H9 (cell line): ENCODE measurements around the gene TMEM179B. TPM values are rescaled to one million over a fixed set of nuclear protein-coding genes. Genes with fewer than 3 reads are reported as not detected.
A peak's percentile ranks its signal among the peaks of the same experiment; 100 is the strongest.

ENCODE experiments used
- DNase-seq: peaks from one replicate; pipeline ENCODE4 v3.0.0-alpha.2; 2017
- H2AFZ ChIP-seq: one replicate; pipeline ENCODE4 v1.6.1; 2013; ENCODE audit warnings: mild to moderate bottlenecking, low read length, control low read depth, moderate library complexity
- H2AK5ac ChIP-seq: 2 replicates; pipeline ENCODE4 v1.6.1; 2013; ENCODE audit warnings: low read length, control low read depth, mixed read lengths; ENCODE audit not compliant: insufficient read length
- H2BK120ac ChIP-seq: one replicate; pipeline ENCODE4 v1.6.1; 2013; ENCODE audit warnings: low read depth, mild to moderate bottlenecking, low read length, control low read depth, inconsistent platforms; ENCODE audit not compliant: poor library complexity, severe bottlenecking
- H2BK12ac ChIP-seq: 2 replicates; pipeline ENCODE4 v1.6.1; 2013; ENCODE audit warnings: low read length, control low read depth, mixed read lengths, low read depth; ENCODE audit not compliant: insufficient read length
- H2BK15ac ChIP-seq: 2 replicates; pipeline ENCODE4 v1.6.1; 2013; ENCODE audit warnings: low read depth, low read length, control low read depth
- H2BK20ac ChIP-seq: one replicate; pipeline ENCODE4 v1.6.1; 2013; ENCODE audit warnings: low read depth, mild to moderate bottlenecking, low read length, control low read depth, inconsistent platforms; ENCODE audit not compliant: poor library complexity, severe bottlenecking
- H2BK5ac ChIP-seq: 2 replicates; pipeline ENCODE4 v1.6.1; 2013; ENCODE audit warnings: low read length, control low read depth, mixed read lengths; ENCODE audit not compliant: insufficient read length
- H3K14ac ChIP-seq: 2 replicates; pipeline ENCODE4 v1.6.1; 2013; ENCODE audit warnings: low read length, control low read depth; ENCODE audit not compliant: insufficient read depth
- H3K18ac ChIP-seq: 2 replicates; pipeline ENCODE4 v1.6.1; 2013; ENCODE audit warnings: low read depth, mild to moderate bottlenecking, mixed read lengths, low read length, control low read depth; ENCODE audit not compliant: insufficient read length
- H3K23ac ChIP-seq: 2 replicates; pipeline ENCODE4 v1.6.1; 2013; ENCODE audit warnings: low read length, control low read depth, mixed read lengths, low read depth; ENCODE audit not compliant: insufficient read length
- H3K23me2 ChIP-seq: 2 replicates; pipeline ENCODE4 v1.6.1; 2013; ENCODE audit warnings: low read depth, mild to moderate bottlenecking, mixed read lengths, low read length, control low read depth; ENCODE audit not compliant: insufficient read length, poor library complexity, severe bottlenecking
- H3K27ac ChIP-seq: 2 replicates; pipeline ENCODE4 v1.5.1; 2013; ENCODE audit warnings: low read length, control low read depth, mixed read lengths, low read depth; ENCODE audit not compliant: insufficient read length
- H3K27me3 ChIP-seq: 2 replicates; pipeline ENCODE4 v1.6.1; 2013; ENCODE audit warnings: low read length, control low read depth, inconsistent platforms; ENCODE audit not compliant: insufficient read depth
- H3K4ac ChIP-seq: 2 replicates; pipeline ENCODE4 v1.6.1; 2013; ENCODE audit warnings: low read depth, mild to moderate bottlenecking, control low read depth, inconsistent platforms, low read length, moderate library complexity
- H3K4me1 ChIP-seq: 2 replicates; pipeline ENCODE4 v1.6.1; 2013; ENCODE audit warnings: low read length, control low read depth, inconsistent platforms; ENCODE audit not compliant: insufficient read depth
- H3K4me2 ChIP-seq: 2 replicates; pipeline ENCODE4 v1.6.1; 2013; ENCODE audit warnings: low read length, control low read depth, mixed read lengths; ENCODE audit not compliant: insufficient read length, insufficient read depth
- H3K56ac ChIP-seq: 2 replicates; pipeline ENCODE4 v1.6.1; 2013; ENCODE audit warnings: low read depth, mild to moderate bottlenecking, mixed read lengths, low read length, control low read depth; ENCODE audit not compliant: insufficient read length
- H3K79me1 ChIP-seq: 2 replicates; pipeline ENCODE4 v1.6.1; 2013; ENCODE audit warnings: low read depth, mild to moderate bottlenecking, moderate library complexity, low read length, control low read depth, inconsistent platforms; ENCODE audit not compliant: insufficient read depth, poor library complexity, severe bottlenecking
- H3K79me2 ChIP-seq: 2 replicates; pipeline ENCODE4 v1.6.1; 2013; ENCODE audit warnings: low read length, control low read depth, inconsistent platforms; ENCODE audit not compliant: insufficient read depth
- H3K9ac ChIP-seq: 2 replicates; pipeline ENCODE4 v1.6.1; 2013; ENCODE audit warnings: low read length, control low read depth, mixed read lengths; ENCODE audit not compliant: insufficient read length; ENCODE audit errors: extremely low read depth
- H3K9me3 ChIP-seq: one replicate; pipeline ENCODE4 v1.6.1; 2013; ENCODE audit warnings: low read depth, low read length, inconsistent platforms; ENCODE audit not compliant: control insufficient read depth
- H3T11ph ChIP-seq: one replicate; pipeline ENCODE4 v1.6.1; 2013; ENCODE audit warnings: mild to moderate bottlenecking, low read length, control low read depth, inconsistent platforms
- H4K20me1 ChIP-seq: one replicate; pipeline ENCODE4 v1.6.1; 2013; ENCODE audit not compliant: control insufficient read depth, insufficient read length, insufficient read depth
- H4K5ac ChIP-seq: 2 replicates; pipeline ENCODE4 v1.6.1; 2013; ENCODE audit warnings: low read depth, mild to moderate bottlenecking, mixed read lengths, low read length, control low read depth; ENCODE audit not compliant: insufficient read length
- H4K8ac ChIP-seq: replicated peaks from 2 replicates; pipeline ENCODE4 v1.6.1; 2013; ENCODE audit warnings: low read length, control low read depth, mixed read lengths, low read depth; ENCODE audit not compliant: insufficient read length
- H4K91ac ChIP-seq: 2 replicates; pipeline ENCODE4 v1.6.1; 2013; ENCODE audit warnings: low read depth, mild to moderate bottlenecking, moderate library complexity, mixed read lengths, low read length, control low read depth; ENCODE audit not compliant: insufficient read length
- H3K27ac Mint-ChIP-seq, 3 experiments: 2 replicates in 2 of 3; 3 replicates in 1 of 3; pipeline ENCODE4 v1.8.0; 2020 to 2021; ENCODE audit warnings: mixed read lengths in 3 of 3, mild to moderate bottlenecking in 1 of 3, moderate library complexity in 1 of 3
- H3K27me3 Mint-ChIP-seq: 2 replicates; pipeline ENCODE4 v1.8.0; 2021; ENCODE audit warnings: low read depth, mild to moderate bottlenecking, moderate library complexity, mixed read lengths
- H3K36me3 Mint-ChIP-seq, 3 experiments: 2 replicates in 2 of 3; 3 replicates in 1 of 3; pipeline ENCODE4 v1.8.0; 2020 to 2021; ENCODE audit warnings: low read depth in 3 of 3, mixed read lengths in 3 of 3; ENCODE audit not compliant: insufficient read depth in 1 of 3
- H3K4me1 Mint-ChIP-seq, 2 experiments: 2 replicates each; pipeline ENCODE4 v1.8.0; 2020; ENCODE audit warnings: mixed read lengths in 2 of 2
- H3K4me3 Mint-ChIP-seq, 2 experiments: 2 replicates in 1 of 2; 3 replicates in 1 of 2; pipeline ENCODE4 v1.8.0; 2020 to 2021; ENCODE audit warnings: mild to moderate bottlenecking in 2 of 2, mixed read lengths in 2 of 2, moderate library complexity in 1 of 2
- H3K9me3 Mint-ChIP-seq, 2 experiments: 2 replicates in 1 of 2; 3 replicates in 1 of 2; pipeline ENCODE4 v1.8.0; 2020; ENCODE audit warnings: mild to moderate bottlenecking in 2 of 2, mixed read lengths in 2 of 2, moderate library complexity in 1 of 2
- CTCF ChIP-seq: fragments of 200-600 bp; sonication (generic); conservative IDR thresholded peaks from 3 replicates; pipeline ENCODE4 v1.8.0; 2021; ENCODE audit warnings: antibody characterized with exemption, mild to moderate bottlenecking
- WGBS: extraction: QIAGEN DNeasy Blood & Tissue Kit; methylation state at CpG from one replicate; pipeline ENCODE4 v1.1.7; 2013; ENCODE audit warnings: missing lambda C conversion rate, low lambda C conversion rate, mixed read lengths; ENCODE audit not compliant: insufficient read length; ENCODE audit errors: extremely low coverage; 5-methylcytosine and 5-hydroxymethylcytosine counted together
- total RNA-seq: library from RNA; stranded (reverse); gene quantifications from 2 replicates; pipeline ENCODE4 v1.2.1, GENCODE V29; 2021

TMEM179B gene
- total RNA-seq, 1 experiment from 2014 or later: 25.0 TPM

- no peak; the same call in 2 of the 3 replicates for TF ChIP-seq CTCF
- no peak within 1 kb of the TSS for H2BK12ac ChIP-seq
These were observed 18.1 kb downstream of the TMEM179B start, which contains the start of gene NXF1 for GRCh38 chr11:62805076-62805892. Gene NXF1, minus strand, starts transcription at chr11:62805440. Its CDS starts 84 bp downstream, at chr11:62805356.

More at GRCh38 chr11:62805076-62805892, 18.1 kb downstream of the TMEM179B start, which contains the start of gene NXF1:
- Histone ChIP-seq H2BK20ac (no peak within 1 kb of the TSS), H3K23ac (no peak within 1 kb of the TSS), H3K18ac (peak within 1 kb of the TSS; percentile 2), H3T11ph (no peak within 1 kb of the TSS), H2AFZ (no peak within 1 kb of the TSS), H3K79me1 (peaks cover 2% of the 10 kb centered on the region), H3K9me3 (no peaks in the 10 kb centered on the region), H3K4me1 (no peaks in the 10 kb centered on the region), H2BK120ac (no peak within 1 kb of the TSS), H4K20me1 (no peaks in the 10 kb centered on the region), H2AK5ac (no peak within 1 kb of the TSS), H3K23me2 (peaks cover 9% of the 10 kb centered on the region), H4K8ac (no peak within 1 kb of the TSS), H4K91ac (no peak within 1 kb of the TSS), H3K27me3 (no peaks in the 10 kb centered on the region), H2BK5ac (no peak within 1 kb of the TSS), H4K5ac (no peak within 1 kb of the TSS), H3K4me2 (peak within 1 kb of the TSS; percentile 74), H3K14ac (no peak within 1 kb of the TSS), H3K27ac (no peak within 1 kb of the TSS), H3K79me2 (peaks cover 6% of the 10 kb centered on the region; the same call in 1 of the 2 replicates), H3K9ac (peak within 1 kb of the TSS; percentile 54), H2BK15ac (no peak within 1 kb of the TSS), H3K4ac (no peak within 1 kb of the TSS), H3K56ac (no peak within 1 kb of the TSS)
- peaks cover 23 to 41% (median 31%) of the 10 kb centered on the region in 3 experiments; a peak in 6 of 7 replicates for H3K36me3 Mint-ChIP-seq
- H3K4me3 Mint-ChIP-seq: peak within 1 kb of the TSS; percentile 96 to 99
- peak; percentile 94 for DNase-seq
- H3K27ac Mint-ChIP-seq: peak within 1 kb of the TSS; percentile 96 to 98 (median 97); a peak in 6 of 7 replicates
- H3K4me1 Mint-ChIP-seq: peaks cover 19 to 20% of the 10 kb centered on the region in 2 experiments
- no peaks in the 10 kb centered on the region; the same call in 1 of the 2 replicates for H3K27me3 Mint-ChIP-seq
- WGBS: no CpG with 5 or more reads among the region's 77 CpGs
- no peaks in the 10 kb centered on the region for H3K9me3 Mint-ChIP-seq
